Mesenchymal stem cell (in vitro differentiated cells and primary cell): ENCODE results near the gene C12orf43. TPM values are rescaled to one million over a fixed set of nuclear protein-coding genes. Genes with fewer than 3 reads are reported as not detected.
A peak's percentile ranks its signal among the peaks of the same experiment; 100 is the strongest.
"Not testable (repeated sequence)": the region's sequence is repeated elsewhere in the genome, so short reads cannot be mapped to it uniquely, and the experiment has no call there.

Experiments
- DNase-seq: peaks from one replicate; pipeline ENCODE4 v3.0.0-alpha.2; 2013
- H2AFZ ChIP-seq: one replicate; pipeline ENCODE4 v1.6.1; 2013; ENCODE audit warnings: low read depth, mild to moderate bottlenecking, control low read depth, inconsistent platforms, low read length, moderate library complexity
- H2AK5ac ChIP-seq: 2 replicates; pipeline ENCODE4 v1.6.1; 2013; ENCODE audit warnings: low read length, moderate library complexity, mild to moderate bottlenecking, inconsistent platforms; ENCODE audit not compliant: severe bottlenecking
- H2BK120ac ChIP-seq: one replicate; pipeline ENCODE4 v1.6.1; 2013; ENCODE audit warnings: low read depth, mild to moderate bottlenecking, inconsistent platforms, low read length, moderate library complexity
- H2BK12ac ChIP-seq, 2 experiments: one replicate each; pipeline ENCODE4 v1.6.1; 2013; ENCODE audit warnings: inconsistent platforms in 2 of 2, low read length in 2 of 2, mild to moderate bottlenecking in 2 of 2, moderate library complexity in 2 of 2, control low read depth in 1 of 2
- H2BK15ac ChIP-seq: one replicate; pipeline ENCODE4 v1.6.1; 2013; ENCODE audit warnings: mild to moderate bottlenecking, low read depth, inconsistent platforms; ENCODE audit not compliant: poor library complexity, severe bottlenecking
- H2BK5ac ChIP-seq: 2 replicates; pipeline ENCODE4 v1.6.1; 2013; ENCODE audit warnings: low read depth, mild to moderate bottlenecking, low read length, control low read depth, inconsistent platforms; ENCODE audit not compliant: poor library complexity, severe bottlenecking
- H3K14ac ChIP-seq, 2 experiments: one replicate each; pipeline ENCODE4 v1.6.1; 2013; ENCODE audit warnings: inconsistent platforms in 2 of 2, low read length in 2 of 2, control low read depth in 1 of 2, mild to moderate bottlenecking in 1 of 2, moderate library complexity in 1 of 2
- H3K18ac ChIP-seq, 2 experiments: one replicate each; pipeline ENCODE4 v1.6.1; 2013; ENCODE audit warnings: inconsistent platforms in 2 of 2, low read length in 2 of 2, control low read depth in 1 of 2, low read depth in 1 of 2, mild to moderate bottlenecking in 1 of 2
- H3K23ac ChIP-seq, 2 experiments: one replicate each; pipeline ENCODE4 v1.6.1; 2013; ENCODE audit warnings: inconsistent platforms in 2 of 2, low read length in 2 of 2, mild to moderate bottlenecking in 2 of 2, moderate library complexity in 2 of 2, control low read depth in 1 of 2
- H3K27ac ChIP-seq: 2 replicates; pipeline ENCODE4 v1.5.1; 2013; ENCODE audit warnings: mild to moderate bottlenecking, moderate library complexity, low read length, control low read depth, inconsistent platforms; ENCODE audit not compliant: poor library complexity, severe bottlenecking
- H3K27me3 ChIP-seq, 2 experiments: 2 replicates each; pipeline versions ENCODE4 v1.6.1 to v1.7.0; 2013; ENCODE audit warnings: low read length in 2 of 2, mild to moderate bottlenecking in 2 of 2, moderate library complexity in 2 of 2, control low read depth in 1 of 2, inconsistent platforms in 1 of 2; ENCODE audit not compliant: control insufficient read depth in 1 of 2, insufficient read depth in 1 of 2
- H3K36me3 ChIP-seq, 2 experiments: 2 replicates each; pipeline versions ENCODE4 v1.6.1 to v1.7.0; 2013; ENCODE audit warnings: low read length in 2 of 2, control low read depth in 1 of 2, inconsistent platforms in 1 of 2, low read depth in 1 of 2, mild to moderate bottlenecking in 1 of 2; ENCODE audit not compliant: insufficient read depth in 2 of 2, control insufficient read depth in 1 of 2
- H3K4ac ChIP-seq, 2 experiments: one replicate each; pipeline ENCODE4 v1.6.1; 2013; ENCODE audit warnings: inconsistent platforms in 2 of 2, low read length in 2 of 2, mild to moderate bottlenecking in 2 of 2, moderate library complexity in 2 of 2, control low read depth in 1 of 2, low read depth in 1 of 2
- H3K4me1 ChIP-seq: 2 replicates; pipeline ENCODE4 v1.6.1; 2013; ENCODE audit warnings: low read depth, low read length, control low read depth; ENCODE audit not compliant: control insufficient read depth, insufficient read depth
- H3K4me2 ChIP-seq: 2 replicates; pipeline ENCODE4 v1.6.1; 2013; ENCODE audit warnings: low read length, mild to moderate bottlenecking, inconsistent platforms; ENCODE audit not compliant: poor library complexity, severe bottlenecking
- H3K4me3 ChIP-seq, 2 experiments: 2 replicates each; pipeline versions ENCODE4 v1.5.1 to v1.7.0; 2013; ENCODE audit warnings: low read length in 2 of 2, mild to moderate bottlenecking in 2 of 2, control low read depth in 1 of 2, low read depth in 1 of 2; ENCODE audit not compliant: insufficient read depth in 1 of 2
- H3K79me1 ChIP-seq: replicated peaks from 2 replicates; pipeline ENCODE4 v1.6.1; 2013; ENCODE audit warnings: mild to moderate bottlenecking, control low read depth, low read length, inconsistent platforms; ENCODE audit not compliant: poor library complexity, severe bottlenecking
- H3K9ac ChIP-seq: 2 replicates; pipeline ENCODE4 v1.7.0; 2013; ENCODE audit warnings: mild to moderate bottlenecking, low read length, moderate library complexity
- H3K9me3 ChIP-seq: 2 replicates; pipeline ENCODE4 v1.7.0; 2013; ENCODE audit warnings: mild to moderate bottlenecking, low read length; ENCODE audit not compliant: control insufficient read depth
- H4K8ac ChIP-seq: one replicate; pipeline ENCODE4 v1.6.1; 2013; ENCODE audit warnings: inconsistent platforms, mild to moderate bottlenecking, low read length, moderate library complexity
- H4K91ac ChIP-seq: one replicate; pipeline ENCODE4 v1.6.1; 2013; ENCODE audit warnings: mild to moderate bottlenecking, low read length, inconsistent platforms
- WGBS: methylation state at CpG from one replicate; pipeline ENCODE4 v1.1.7; 2013; ENCODE audit warnings: mixed read lengths; 5-methylcytosine and 5-hydroxymethylcytosine counted together
- polyA plus RNA-seq, 2 experiments: library from polyadenylated mRNA; stranded (reverse); fragments of 200-250 nt; gene quantifications; one replicate each; pipeline ENCODE4 v1.2.3, GENCODE V29; 2013

The C12orf43 gene, protein sequence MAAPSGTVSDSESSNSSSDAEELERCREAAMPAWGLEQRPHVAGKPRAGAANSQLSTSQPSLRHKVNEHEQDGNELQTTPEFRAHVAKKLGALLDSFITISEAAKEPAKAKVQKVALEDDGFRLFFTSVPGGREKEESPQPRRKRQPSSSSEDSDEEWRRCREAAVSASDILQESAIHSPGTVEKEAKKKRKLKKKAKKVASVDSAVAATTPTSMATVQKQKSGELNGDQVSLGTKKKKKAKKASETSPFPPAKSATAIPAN
- 13.2 TPM for polyA plus RNA-seq (2013, experiment 1 of 2)
- 14.1 TPM for polyA plus RNA-seq (2013, experiment 2 of 2)

- H2BK120ac ChIP-seq: no peak within 1 kb of the TSS
- H3K27ac ChIP-seq: peak within 1 kb of the TSS; percentile 65
- peak within 1 kb of the TSS in 1 of 2 experiments; percentile 26 for H3K23ac ChIP-seq
- H4K91ac ChIP-seq: peak within 1 kb of the TSS; percentile 8
- no peaks in the 10 kb centered on the region for H3K9me3 ChIP-seq
- H3K4me1 ChIP-seq: no peaks in the 10 kb centered on the region
- H4K8ac ChIP-seq: peak within 1 kb of the TSS; percentile 89
- H3K4ac ChIP-seq: peak within 1 kb of the TSS; percentile 4 to 59
- 1% methylated on average over 33 of the region's 34 CpGs for WGBS
- peak within 1 kb of the TSS; percentile 28 to 72 for H3K18ac ChIP-seq
- peaks cover 24% of the 10 kb centered on the region for H3K79me1 ChIP-seq
- peaks cover 0 to 19% of the 10 kb centered on the region in 2 experiments for H3K27me3 ChIP-seq
- H2BK5ac ChIP-seq: no peak within 1 kb of the TSS
- no peak within 1 kb of the TSS for H3K14ac ChIP-seq
- no peak within 1 kb of the TSS for H2BK12ac ChIP-seq
- no peak within 1 kb of the TSS for H2AK5ac ChIP-seq
- H3K36me3 ChIP-seq: peaks cover 6 to 16% of the 10 kb centered on the region in 2 experiments
- peak within 1 kb of the TSS; percentile 92 to 98 for H3K4me3 ChIP-seq
- peak within 1 kb of the TSS; percentile 72 for H3K4me2 ChIP-seq
- peak; percentile 93 for DNase-seq
- no peak within 1 kb of the TSS for H2BK15ac ChIP-seq
- H3K9ac ChIP-seq: peak within 1 kb of the TSS; percentile 92
- peak within 1 kb of the TSS; percentile 78 for H2AFZ ChIP-seq
These were observed at the start of gene C12orf43 for GRCh38 chr12:121015825-121016766. C12orf43 (minus strand) TSS chr12:121016487; CDS start chr12:121016474, 13 bp downstream.

- DNase-seq: no peak
- Histone ChIP-seq H2AFZ (no peak overlapping the region), H3K4me3 (no peak overlapping the region), H3K4me2 (no peak overlapping the region), H3K9ac (no peak overlapping the region), H3K4ac (no peak overlapping the region), H3K27me3 (peaks cover 3 to 15% of the 10 kb centered on the region in 2 experiments), H2BK120ac (no peak overlapping the region), H4K91ac (no peak overlapping the region), H3K14ac (no peak overlapping the region), H3K79me1 (no peaks in the 10 kb centered on the region), H3K4me1 (peaks cover under 1% of the 10 kb centered on the region), H3K36me3 (no peaks in the 10 kb centered on the region), H3K27ac (no peak overlapping the region), H2BK5ac (no peak overlapping the region), H4K8ac (no peak overlapping the region), H2BK12ac (no peak overlapping the region), H3K18ac (no peak overlapping the region), H3K23ac (no peak overlapping the region), H2AK5ac (no peak overlapping the region), H3K9me3 (no peaks in the 10 kb centered on the region), H2BK15ac (no peak overlapping the region)
- WGBS: 38% methylated on average over 1 of the region's 2 CpGs
These were observed 49.1 kb upstream of the C12orf43 start for GRCh38 chr12:121065345-121065744.

DNA sequence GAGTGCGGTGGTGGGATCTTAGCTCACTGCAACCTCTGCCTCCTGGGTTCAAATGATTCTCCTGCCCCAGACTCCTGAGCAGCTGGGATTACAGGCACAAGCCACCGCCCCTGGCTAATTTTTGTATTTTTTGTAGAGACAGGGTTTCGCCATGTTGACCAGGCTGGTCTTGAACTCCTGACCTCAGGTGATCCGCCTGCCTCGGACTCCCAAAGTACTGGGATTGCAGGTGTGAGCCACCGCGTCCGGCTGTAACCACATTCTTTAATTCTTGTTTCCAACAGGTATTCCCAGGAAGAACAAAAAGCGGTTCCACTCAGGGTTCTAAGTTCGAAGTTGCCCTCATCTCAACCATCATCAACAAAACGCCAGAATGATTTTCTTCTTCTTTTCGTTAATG is 48.3 kb upstream of the C12orf43 start:
- H2BK15ac ChIP-seq, H2BK5ac ChIP-seq, H4K8ac ChIP-seq, H3K4me2 ChIP-seq, H3K4me3 ChIP-seq, H4K91ac ChIP-seq, H2BK120ac ChIP-seq, H2BK12ac ChIP-seq, DNase-seq, H3K18ac ChIP-seq, H3K36me3 ChIP-seq, H3K4ac ChIP-seq, H3K4me1 ChIP-seq, H3K27ac ChIP-seq, H3K23ac ChIP-seq, H2AK5ac ChIP-seq, H3K79me1 ChIP-seq, H3K9me3 ChIP-seq, H3K9ac ChIP-seq, H3K14ac ChIP-seq, H2AFZ ChIP-seq: not testable (repeated sequence)
- H3K27me3 ChIP-seq: peaks cover 3 to 15% of the 10 kb centered on the region in 2 experiments
- WGBS: 96% methylated on average over 10 of the region's 12 CpGs

GRCh38 chr12:121064116-121064515 is 47.8 kb upstream of the C12orf43 start:
- Histone ChIP-seq H3K9me3 (no peaks in the 10 kb centered on the region), H2BK120ac (no peak overlapping the region), H3K14ac (no peak overlapping the region), H2BK15ac (no peak overlapping the region), H3K4me2 (no peak overlapping the region), H3K27me3 (peaks cover 3 to 13% of the 10 kb centered on the region in 2 experiments), H3K36me3 (no peaks in the 10 kb centered on the region), H3K79me1 (no peaks in the 10 kb centered on the region), H4K91ac (no peak overlapping the region), H3K4me3 (no peak overlapping the region), H2BK12ac (no peak overlapping the region), H3K18ac (no peak overlapping the region), H2AK5ac (no peak overlapping the region), H3K27ac (no peak overlapping the region), H3K4ac (no peak overlapping the region), H3K4me1 (peaks cover 4% of the 10 kb centered on the region), H3K9ac (no peak overlapping the region), H2AFZ (no peak overlapping the region), H2BK5ac (no peak overlapping the region), H4K8ac (no peak overlapping the region), H3K23ac (no peak overlapping the region)
- WGBS: 96% methylated on average over 1 of the region's 1 CpG
- DNase-seq: no peak
